ENCODE results near the gene SREBF2. TPM values are rescaled to one million over a fixed set of nuclear protein-coding genes. Genes with fewer than 3 reads are reported as not detected.

SREBF2 gene
- total and polyA plus RNA-seq, 2 donors from 2014 or later: 49.2 to 71.4 TPM

GRCh38 chr22:41823797-41824196 lies 9.1 kb upstream of the SREBF2 start:
- Histone ChIP-seq H3K4me3 (ENCODE audit: low read length in 3 of 3) (no peak overlapping the region), H3K9me3 (ENCODE audit: control insufficient read depth in 2 of 3, insufficient read depth in 1 of 3, low read length in 3 of 3) (no peaks in the 10 kb centered on the region), H3K27ac (ENCODE audit: low read depth in 2 of 2, low read length in 2 of 2) (no peak overlapping the region), H3K9ac (ENCODE audit: low read length in 3 of 3) (no peak overlapping the region), H3K4me1 (ENCODE audit: control insufficient read depth in 2 of 3, insufficient read depth in 2 of 3, low read depth in 1 of 3, low read length in 3 of 3) (peaks cover 0 to 16% (median 13%) of the 10 kb centered on the region in 3 donors), H3K36me3 (ENCODE audit: control insufficient read depth in 2 of 3, insufficient read depth in 3 of 3, low read length in 3 of 3) (no peaks in the 10 kb centered on the region), H3K27me3 (ENCODE audit: control insufficient read depth, insufficient read depth, low read length) (no peaks in the 10 kb centered on the region)
- FAIRE-seq (no peak), DNase-seq (no peak)
- intact Hi-C loops (cut with DNase I): no loop called here
- no peak for TF ChIP-seq CTCF (IDR thresholded peaks at IDR 0.05; ENCODE audit: borderline replicate concordance, extremely low read depth, insufficient read depth)

DNA sequence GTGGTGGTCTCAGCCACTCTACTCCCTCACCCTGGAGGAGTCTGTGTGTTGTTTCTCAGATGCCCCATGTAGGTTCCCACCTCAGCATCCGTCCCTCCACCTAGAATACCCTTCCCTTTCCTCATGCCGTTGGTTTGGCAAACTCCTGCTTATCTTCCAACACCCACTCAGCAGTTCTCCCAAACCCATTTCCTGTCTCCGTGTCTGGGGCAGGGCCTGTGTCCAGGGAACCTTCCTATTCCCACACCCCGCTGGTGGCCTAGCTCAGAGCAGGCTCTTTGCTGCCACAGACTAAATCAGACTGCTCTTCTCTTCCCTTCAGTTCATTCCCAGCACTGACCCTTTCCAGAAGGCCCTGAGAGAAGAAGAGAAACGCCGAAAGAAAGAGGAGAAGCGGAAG lies 7.5 kb upstream of the SREBF2 start:
- Histone ChIP-seq H3K4me1 (ENCODE audit: control insufficient read depth in 2 of 3, insufficient read depth in 2 of 3, low read depth in 1 of 3, low read length in 3 of 3) (peaks cover 0 to 16% (median 13%) of the 10 kb centered on the region in 3 donors), H3K27me3 (ENCODE audit: control insufficient read depth, insufficient read depth, low read length) (no peaks in the 10 kb centered on the region), H3K4me3 (ENCODE audit: low read length in 3 of 3) (no peak overlapping the region), H3K36me3 (ENCODE audit: control insufficient read depth in 2 of 3, insufficient read depth in 3 of 3, low read length in 3 of 3) (no peaks in the 10 kb centered on the region), H3K9me3 (ENCODE audit: control insufficient read depth in 2 of 3, insufficient read depth in 1 of 3, low read length in 3 of 3) (no peaks in the 10 kb centered on the region), H3K9ac (ENCODE audit: low read length in 3 of 3) (no peak overlapping the region), H3K27ac (ENCODE audit: low read depth in 2 of 2, low read length in 2 of 2) (peak overlapping the region in 1 of 2 donors; percentile 17)
- FAIRE-seq: no peak
- no peak for DNase-seq
- intact Hi-C loops (cut with DNase I): no loop called here
- TF ChIP-seq CTCF (IDR thresholded peaks at IDR 0.05; ENCODE audit: borderline replicate concordance, extremely low read depth, insufficient read depth): no peak

- peak in 2 of 5 donors; percentile 26 to 27 for DNase-seq
- intact Hi-C loops (cut with DNase I): no loop called here
These were observed 6.9 kb upstream of the SREBF2 start for GRCh38 chr22:41826021-41826420.

More at GRCh38 chr22:41826021-41826420, 6.9 kb upstream of the SREBF2 start:
- no peak for TF ChIP-seq CTCF (IDR thresholded peaks at IDR 0.05; ENCODE audit: borderline replicate concordance, extremely low read depth, insufficient read depth)
- Histone ChIP-seq H3K4me1 (ENCODE audit: control insufficient read depth in 2 of 3, insufficient read depth in 2 of 3, low read depth in 1 of 3, low read length in 3 of 3) (peaks cover 0 to 16% (median 13%) of the 10 kb centered on the region in 3 donors), H3K4me3 (ENCODE audit: low read length in 3 of 3) (no peak overlapping the region), H3K27me3 (ENCODE audit: control insufficient read depth, insufficient read depth, low read length) (no peaks in the 10 kb centered on the region), H3K36me3 (ENCODE audit: control insufficient read depth in 2 of 3, insufficient read depth in 3 of 3, low read length in 3 of 3) (no peaks in the 10 kb centered on the region), H3K9me3 (ENCODE audit: control insufficient read depth in 2 of 3, insufficient read depth in 1 of 3, low read length in 3 of 3) (no peaks in the 10 kb centered on the region), H3K27ac (ENCODE audit: low read depth in 2 of 2, low read length in 2 of 2) (peak overlapping the region; percentile 3 to 45), H3K9ac (ENCODE audit: low read length in 3 of 3) (peak overlapping the region in 1 of 3 donors; percentile 30)
- FAIRE-seq: no peak

Data from kidney (tissue), 14 donors.